GM12873 (cell line): Measurements from ENCODE around the gene ANKMY1.

Experiments used
- CTCF ChIP-seq: IDR thresholded peaks from 2 replicates; pipeline ENCODE4 v1.5.1; 2012; ENCODE audit warnings: low read depth, mild to moderate bottlenecking, moderate library complexity, low read length, control low read depth; ENCODE audit not compliant: insufficient read depth; ENCODE audit errors: missing control alignments

The ANKMY1 gene

DNA sequence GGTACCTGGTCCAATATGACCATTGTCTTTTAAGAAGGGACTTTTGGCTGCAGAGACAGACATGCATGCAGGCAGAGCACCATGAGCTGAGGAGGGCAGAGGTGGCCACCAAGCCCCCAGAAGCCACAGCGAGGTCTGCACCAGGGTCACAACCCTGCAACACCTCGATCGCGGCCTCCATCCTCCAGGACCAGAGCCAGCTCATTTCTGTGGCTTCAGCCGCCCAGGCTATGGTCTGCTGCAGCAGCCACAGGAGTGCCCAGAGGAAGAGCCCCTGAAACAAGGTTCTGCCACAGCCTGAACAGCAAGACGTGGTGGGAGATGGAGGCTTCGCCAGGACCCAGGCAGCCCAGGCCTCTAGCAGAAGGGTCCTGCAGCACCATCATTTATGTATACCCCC, 53.9 kb downstream of the ANKMY1 start:
- TF ChIP-seq CTCF, result no peak

DNA sequence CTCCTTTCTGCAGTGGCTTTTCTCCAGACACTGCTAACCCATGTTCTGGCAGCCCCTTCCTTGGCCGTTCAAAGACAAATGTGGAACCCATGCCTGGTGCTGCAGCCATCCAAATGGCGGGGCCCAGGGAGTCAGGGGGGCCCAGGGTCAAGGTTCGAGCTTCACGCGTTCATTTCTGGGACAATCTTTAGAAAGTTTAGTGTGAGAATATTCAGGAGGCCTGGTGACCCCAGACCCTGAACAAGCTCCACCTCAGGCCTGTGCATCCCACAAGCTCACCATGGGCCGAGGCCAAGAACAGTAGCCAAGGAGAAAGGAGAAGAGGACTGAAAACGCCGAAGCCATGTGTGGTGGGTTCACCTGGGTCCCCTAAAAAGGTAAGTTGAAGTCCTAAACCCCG, 54.4 kb downstream of the ANKMY1 start:
- no peak for TF ChIP-seq CTCF

DNA sequence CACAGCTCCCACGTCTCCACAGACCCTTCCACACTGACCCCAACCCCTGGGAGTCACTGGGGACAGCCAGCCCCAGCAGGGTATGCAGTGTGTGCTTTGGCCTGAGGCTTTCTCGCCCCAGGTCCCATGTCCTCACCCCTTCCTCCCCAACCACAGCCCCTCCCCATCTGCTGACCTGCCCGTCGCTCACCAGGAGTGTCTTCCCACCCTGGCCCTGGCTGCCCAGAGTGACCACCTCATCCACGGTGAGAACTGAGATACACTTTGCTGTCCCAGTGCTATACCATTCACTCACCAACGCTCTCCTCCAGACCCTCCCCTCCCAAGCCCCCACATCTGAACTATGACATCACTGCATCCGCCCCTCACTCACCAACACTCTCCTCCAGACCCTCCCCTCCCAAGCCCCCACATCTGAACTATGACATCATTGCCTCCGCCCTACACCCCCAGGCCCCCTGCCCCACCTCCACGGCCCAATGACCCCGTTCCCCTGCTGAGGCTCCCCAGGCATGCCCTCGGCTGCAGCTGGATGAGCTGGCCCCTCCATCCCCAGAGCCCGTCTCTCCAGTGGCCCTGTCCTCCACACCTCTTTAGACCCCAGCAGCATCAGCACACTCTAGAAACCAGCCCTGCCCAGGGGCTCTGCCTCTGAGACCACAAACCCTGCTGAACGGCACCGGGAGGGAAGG, 55.2 kb downstream of the ANKMY1 start:
- no peak for TF ChIP-seq CTCF

- TF ChIP-seq CTCF, result no peak
Observed at GRCh38 chr2:240502059-240502429, 55.7 kb downstream of the ANKMY1 start.

DNA sequence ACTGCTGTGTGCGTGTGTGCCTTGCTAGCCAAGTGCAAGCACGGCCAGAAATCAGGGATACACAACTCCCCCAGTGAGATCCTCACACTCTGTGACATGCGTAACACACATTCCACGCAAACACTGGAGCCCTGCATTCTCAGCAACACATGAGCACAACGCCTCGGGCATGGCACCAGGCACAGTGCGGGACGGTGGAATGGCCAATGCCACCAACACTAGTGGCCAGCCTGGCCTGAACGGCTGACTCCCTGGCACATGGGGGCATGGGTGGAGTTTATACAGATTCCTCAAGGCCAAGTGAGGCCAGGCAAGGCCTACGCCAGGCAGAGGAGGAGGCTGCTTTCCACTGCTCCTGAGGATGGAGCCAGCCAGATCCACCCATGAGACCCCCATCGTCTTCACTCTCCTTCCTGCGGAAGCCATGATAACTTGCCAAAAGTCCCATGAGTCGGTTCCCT, 56.2 kb downstream of the ANKMY1 start:
- no peak for TF ChIP-seq CTCF

- TF ChIP-seq CTCF, result no peak
Observed at GRCh38 chr2:240500561-240501423, 57.0 kb downstream of the ANKMY1 start.
